ENCODE data around the gene VCL.
"Not testable (repeated sequence)": the region's sequence is repeated elsewhere in the genome, so short reads cannot be mapped to it uniquely, and the experiment has no call there.

Gene VCL

GRCh38 chr10:73956476-73957359 lies 41.2 kb upstream of the VCL start:
- DNase-seq (ENCODE audit: low read depth), result no peak
- no peak for TF ChIP-seq CTCF (conservative IDR thresholded peaks at IDR 0.05; ENCODE audit: control insufficient read depth, insufficient read depth, low read depth, low read length)
- no peak overlapping the region for H3K4me3 ChIP-seq (ENCODE audit: control insufficient read depth, low read depth, low read length)

- H3K4me3 ChIP-seq (ENCODE audit: control insufficient read depth, low read depth, low read length), result no peak overlapping the region
- DNase-seq (ENCODE audit: low read depth), result peak; percentile 27
- TF ChIP-seq CTCF (conservative IDR thresholded peaks at IDR 0.05; ENCODE audit: control insufficient read depth, insufficient read depth, low read depth, low read length), result no peak
These were observed 38.3 kb upstream of the VCL start for GRCh38 chr10:73959484-73960243.

GRCh38 chr10:73962386-73962785 lies 35.5 kb upstream of the VCL start:
- no peak for TF ChIP-seq CTCF (conservative IDR thresholded peaks at IDR 0.05; ENCODE audit: control insufficient read depth, insufficient read depth, low read depth, low read length)
- H3K4me3 ChIP-seq (ENCODE audit: control insufficient read depth, low read depth, low read length), result no peak overlapping the region
- DNase-seq (ENCODE audit: low read depth), result no peak

- DNase-seq (ENCODE audit: low read depth); H3K4me3 ChIP-seq (ENCODE audit: control insufficient read depth, low read depth, low read length): not testable (repeated sequence)
These were observed 34.4 kb upstream of the VCL start for GRCh38 chr10:73963533-73963932.

- no peak for DNase-seq (ENCODE audit: low read depth)
- H3K4me3 ChIP-seq (ENCODE audit: control insufficient read depth, low read depth, low read length), result no peak overlapping the region
- no peak for TF ChIP-seq CTCF (conservative IDR thresholded peaks at IDR 0.05; ENCODE audit: control insufficient read depth, insufficient read depth, low read depth, low read length)
These were observed 33.2 kb upstream of the VCL start for GRCh38 chr10:73964743-73965142.

- H3K4me3 ChIP-seq (ENCODE audit: control insufficient read depth, low read depth, low read length), result peak overlapping the region; percentile 21
- DNase-seq (ENCODE audit: low read depth), result not testable (repeated sequence)
These were observed 32.5 kb upstream of the VCL start for GRCh38 chr10:73965267-73965889.

- DNase-seq (ENCODE audit: low read depth), result peak; percentile 99
- H3K4me3 ChIP-seq (ENCODE audit: control insufficient read depth, low read depth, low read length), result peak overlapping the region; percentile 21
- no peak for TF ChIP-seq CTCF (conservative IDR thresholded peaks at IDR 0.05; ENCODE audit: control insufficient read depth, insufficient read depth, low read depth, low read length)
These were observed 31.8 kb upstream of the VCL start for GRCh38 chr10:73965890-73966768.
